ENCODE results near the gene TAF8.

GRCh38 chr6:42093582-42094329 is 43.4 kb downstream of the TAF8 start:
- TF ChIP-seq CTCF (conservative IDR thresholded peaks at IDR 0.05 in 1 of 2, IDR thresholded peaks at IDR 0.05 in 1 of 2; ENCODE audit: extremely low read depth in 1 of 2, insufficient read depth in 1 of 2, low read depth in 1 of 2, low read length in 2 of 2) (no peak), EZH2 (IDR thresholded peaks at IDR 0.05; ENCODE audit: borderline replicate concordance, low read length) (no peak)

Measured in mammary epithelial cell (primary cell).